IMR-90 (cell line): ENCODE results near the gene FRMD3.

Experiments used
- POLR2A ChIP-seq: IDR thresholded peaks from 2 replicates; pipeline ENCODE4 v1.6.1; 2012; ENCODE audit warnings: mild to moderate bottlenecking, low read depth, low read length
- RAD21 ChIP-seq: IDR thresholded peaks from 2 replicates; pipeline ENCODE4 v1.6.1; 2012; ENCODE audit warnings: low read length, improper control_type of control experiment
- RFX5 ChIP-seq: IDR thresholded peaks from 2 replicates; pipeline ENCODE4 v1.8.0; 2012; ENCODE audit warnings: low read depth, mild to moderate bottlenecking, low read length, moderate library complexity
- TF ChIP-seq, protein P1 (sequence below): conservative IDR thresholded peaks from 2 replicates; pipeline ENCODE4 v1.5.1; 2012; ENCODE audit warnings: mild to moderate bottlenecking, low read depth, low read length, improper control_type of control experiment

GRCh38 chr9:83424831-83425230, 113.4 kb downstream of the FRMD3 start:
- TF ChIP-seq RFX5 (no peak), RAD21 (no peak), POLR2A (no peak)
- TF ChIP-seq, protein P1, sequence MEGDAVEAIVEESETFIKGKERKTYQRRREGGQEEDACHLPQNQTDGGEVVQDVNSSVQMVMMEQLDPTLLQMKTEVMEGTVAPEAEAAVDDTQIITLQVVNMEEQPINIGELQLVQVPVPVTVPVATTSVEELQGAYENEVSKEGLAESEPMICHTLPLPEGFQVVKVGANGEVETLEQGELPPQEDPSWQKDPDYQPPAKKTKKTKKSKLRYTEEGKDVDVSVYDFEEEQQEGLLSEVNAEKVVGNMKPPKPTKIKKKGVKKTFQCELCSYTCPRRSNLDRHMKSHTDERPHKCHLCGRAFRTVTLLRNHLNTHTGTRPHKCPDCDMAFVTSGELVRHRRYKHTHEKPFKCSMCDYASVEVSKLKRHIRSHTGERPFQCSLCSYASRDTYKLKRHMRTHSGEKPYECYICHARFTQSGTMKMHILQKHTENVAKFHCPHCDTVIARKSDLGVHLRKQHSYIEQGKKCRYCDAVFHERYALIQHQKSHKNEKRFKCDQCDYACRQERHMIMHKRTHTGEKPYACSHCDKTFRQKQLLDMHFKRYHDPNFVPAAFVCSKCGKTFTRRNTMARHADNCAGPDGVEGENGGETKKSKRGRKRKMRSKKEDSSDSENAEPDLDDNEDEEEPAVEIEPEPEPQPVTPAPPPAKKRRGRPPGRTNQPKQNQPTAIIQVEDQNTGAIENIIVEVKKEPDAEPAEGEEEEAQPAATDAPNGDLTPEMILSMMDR, result no peak
